SK-N-SH treated with all-trans-retinoic acid at 6 μM for 48 hours (cell line): ENCODE results near the gene ROMO1.

Experiments used
- ISL1 ChIP-seq: fragments of 250-450 bp; sonication (Bioruptor Pico); IDR thresholded peaks from 2 replicates; pipeline ENCODE4 v2.1.2; 2022; ENCODE audit warnings: mild to moderate bottlenecking, moderate library complexity
- PPARA ChIP-seq: fragments of 250-450 bp; sonication (Bioruptor Pico); IDR thresholded peaks from 2 replicates; pipeline ENCODE4 v1.5.0; 2020; ENCODE audit warnings: mild to moderate bottlenecking, borderline replicate concordance
- RARB ChIP-seq: fragments of 250-450 bp; sonication (Bioruptor Pico); IDR thresholded peaks from 2 replicates; pipeline ENCODE4 v1.8.0; 2021; ENCODE audit warnings: mild to moderate bottlenecking, moderate library complexity
- TF ChIP-seq, protein P1 (sequence below): fragments of 250-450 bp; sonication (Bioruptor Pico); IDR thresholded peaks from 2 replicates; pipeline ENCODE4 v1.5.1; 2020; ENCODE audit warnings: low read depth, mild to moderate bottlenecking, moderate library complexity

- TF ChIP-seq, protein P1, sequence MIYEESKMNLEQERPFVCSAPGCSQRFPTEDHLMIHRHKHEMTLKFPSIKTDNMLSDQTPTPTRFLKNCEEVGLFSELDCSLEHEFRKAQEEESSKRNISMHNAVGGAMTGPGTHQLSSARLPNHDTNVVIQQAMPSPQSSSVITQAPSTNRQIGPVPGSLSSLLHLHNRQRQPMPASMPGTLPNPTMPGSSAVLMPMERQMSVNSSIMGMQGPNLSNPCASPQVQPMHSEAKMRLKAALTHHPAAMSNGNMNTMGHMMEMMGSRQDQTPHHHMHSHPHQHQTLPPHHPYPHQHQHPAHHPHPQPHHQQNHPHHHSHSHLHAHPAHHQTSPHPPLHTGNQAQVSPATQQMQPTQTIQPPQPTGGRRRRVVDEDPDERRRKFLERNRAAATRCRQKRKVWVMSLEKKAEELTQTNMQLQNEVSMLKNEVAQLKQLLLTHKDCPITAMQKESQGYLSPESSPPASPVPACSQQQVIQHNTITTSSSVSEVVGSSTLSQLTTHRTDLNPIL (CRISPR knock-in tag) = no peak
- no peak for TF ChIP-seq PPARA (CRISPR knock-in tag)
- TF ChIP-seq ISL1 (CRISPR knock-in tag) = no peak
- TF ChIP-seq RARB = no peak
Observed at GRCh38 chr20:35709259-35709658, 10.1 kb downstream of the ROMO1 start.
